Measurements from ENCODE around the gene GP5.

DNA sequence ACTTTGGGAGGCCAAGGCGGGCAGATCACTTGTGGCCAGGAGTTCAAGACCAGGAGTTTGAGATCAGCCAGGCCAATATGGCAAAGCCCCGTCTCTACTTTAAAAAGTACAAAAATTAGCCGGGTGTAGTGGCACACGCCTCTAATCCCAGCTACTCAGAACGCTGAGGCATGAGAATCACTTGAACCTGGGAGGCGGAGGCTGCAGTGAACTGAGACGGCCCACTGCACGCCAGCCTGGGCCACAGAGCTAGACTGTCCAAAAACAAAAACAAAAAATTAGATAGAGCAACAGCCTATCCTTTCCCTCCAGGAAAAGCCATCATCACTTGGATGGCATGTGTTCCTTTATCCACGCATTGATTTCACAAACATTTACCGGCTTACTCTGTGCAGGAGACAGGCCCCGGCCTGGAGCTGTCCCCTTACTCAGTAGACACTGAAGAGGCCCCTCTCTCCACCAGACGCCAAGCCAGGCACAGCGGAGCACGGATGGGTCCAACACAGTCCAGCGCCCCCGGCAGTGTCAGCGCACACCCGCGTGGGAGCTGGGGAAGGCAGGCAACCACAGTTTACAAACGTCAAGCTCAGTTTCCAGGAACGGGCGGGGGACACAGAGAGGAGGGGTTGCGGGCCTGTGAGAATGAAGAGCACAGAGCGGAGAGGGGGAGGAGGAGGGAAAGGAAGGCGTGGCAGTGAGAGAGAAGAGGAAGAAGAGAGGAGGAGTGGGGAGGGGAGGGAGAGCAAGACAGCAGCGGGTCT, 3.1 kb downstream of the GP5 start:
- TF ChIP-seq, protein P1, sequence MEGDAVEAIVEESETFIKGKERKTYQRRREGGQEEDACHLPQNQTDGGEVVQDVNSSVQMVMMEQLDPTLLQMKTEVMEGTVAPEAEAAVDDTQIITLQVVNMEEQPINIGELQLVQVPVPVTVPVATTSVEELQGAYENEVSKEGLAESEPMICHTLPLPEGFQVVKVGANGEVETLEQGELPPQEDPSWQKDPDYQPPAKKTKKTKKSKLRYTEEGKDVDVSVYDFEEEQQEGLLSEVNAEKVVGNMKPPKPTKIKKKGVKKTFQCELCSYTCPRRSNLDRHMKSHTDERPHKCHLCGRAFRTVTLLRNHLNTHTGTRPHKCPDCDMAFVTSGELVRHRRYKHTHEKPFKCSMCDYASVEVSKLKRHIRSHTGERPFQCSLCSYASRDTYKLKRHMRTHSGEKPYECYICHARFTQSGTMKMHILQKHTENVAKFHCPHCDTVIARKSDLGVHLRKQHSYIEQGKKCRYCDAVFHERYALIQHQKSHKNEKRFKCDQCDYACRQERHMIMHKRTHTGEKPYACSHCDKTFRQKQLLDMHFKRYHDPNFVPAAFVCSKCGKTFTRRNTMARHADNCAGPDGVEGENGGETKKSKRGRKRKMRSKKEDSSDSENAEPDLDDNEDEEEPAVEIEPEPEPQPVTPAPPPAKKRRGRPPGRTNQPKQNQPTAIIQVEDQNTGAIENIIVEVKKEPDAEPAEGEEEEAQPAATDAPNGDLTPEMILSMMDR (IDR thresholded peaks at IDR 0.05; ENCODE audit: insufficient read depth, low read length), result no peak
- TF ChIP-seq POLR2AphosphoS5 (IDR thresholded peaks at IDR 0.05; ENCODE audit: low read depth), result no peak

Measured in HL-60 (cell line).